A549 (cell line): ENCODE results near the gene ANKRD27. TPM values are rescaled to one million over a fixed set of nuclear protein-coding genes. Genes with fewer than 3 reads are reported as not detected.

Experiments used
- ATAC-seq, 2 experiments: fragments of 200-7000 bp in 1 of 2; fragments of >200 bp in 1 of 2; cut with Nextera tagmentation in 1 of 2; cut with Tn5 transposase in 1 of 2; 3 replicates each; pipeline versions ENCODE4 v1.8.0 to v1.9.1; 2018 to 2020; ENCODE audit warnings: mild to moderate bottlenecking in 1 of 2, moderate library complexity in 1 of 2
- CTCF ChIA-PET: fragments of 300-600 bp; sonication (Branson Sonifier 250); formaldehyde crosslinking; extraction: SDS; loops from one replicate; lab custom pipeline; 2021; ENCODE audit warnings: antibody characterized with exemption, inconsistent platforms; lab: Yijun Ruan, JAX
- POLR2A ChIA-PET: fragments of 350-600 bp; formaldehyde crosslinking; extraction: SDS; loops from one replicate; lab custom pipeline; 2021; ENCODE audit warnings: antibody characterized with exemption, inconsistent platforms; lab: Yijun Ruan, JAX
- DNase-seq, 2 experiments: peaks; one replicate each; pipeline versions ENCODE4 v3.0.0 to v3.0.0-alpha.2; 2011 to 2016; ENCODE audit warnings: low read depth in 1 of 2, low spot score in 1 of 2
- FAIRE-seq: peaks from 2 replicates; lab custom pipeline; 2011; peaks lifted over from hg19 to GRCh38; lab: Jason Lieb, UNC
- H3K27ac ChIP-seq, 2 experiments: fragments of >200 bp; sonication (Bioruptor Twin); formaldehyde crosslinking; 3 replicates each; pipeline ENCODE4 v1.5.1; 2016 to 2017
- H3K4me1 ChIP-seq: fragments of >200 bp; sonication (Bioruptor Twin); formaldehyde crosslinking; 3 replicates; pipeline ENCODE4 v1.6.1; 2016
- H3K4me2 ChIP-seq: fragments of >200 bp; sonication (Bioruptor Twin); formaldehyde crosslinking; 3 replicates; pipeline ENCODE4 v1.6.1; 2016
- H3K4me3 ChIP-seq: fragments of >200 bp; sonication (Bioruptor Twin); formaldehyde crosslinking; 3 replicates; pipeline ENCODE4 v1.5.1; 2016
- H3K9me3 ChIP-seq: fragments of >200 bp; sonication (Bioruptor Twin); formaldehyde crosslinking; 3 replicates; pipeline ENCODE4 v1.6.1; 2016
- BHLHE40 ChIP-seq: IDR thresholded peaks from 2 replicates; pipeline ENCODE4 v1.6.1; 2012; ENCODE audit warnings: low read depth, low read length, inconsistent platforms
- CBX8 ChIP-seq: fragments of 200-600 bp; sonication (generic); IDR thresholded peaks from 2 replicates; pipeline ENCODE4 v1.6.1; 2016
- CHD2 ChIP-seq: fragments of 150-350 bp; IDR thresholded peaks from 2 replicates; pipeline ENCODE4 v1.6.1; 2014; ENCODE audit warnings: low read length; ENCODE audit not compliant: partially characterized antibody
- CHD4 ChIP-seq: fragments of 200-600 bp; sonication (generic); IDR thresholded peaks from 2 replicates; pipeline ENCODE4 v1.6.1; 2016; ENCODE audit warnings: antibody characterized with exemption, mild to moderate bottlenecking, borderline replicate concordance
- EHF ChIP-seq: fragments of 250-450 bp; sonication (Bioruptor Pico); IDR thresholded peaks from 2 replicates; pipeline ENCODE4 v1.5.0; 2020; ENCODE audit warnings: mild to moderate bottlenecking
- EP300 ChIP-seq, 2 experiments: fragments of >200 bp; sonication (Bioruptor Twin); formaldehyde crosslinking; IDR thresholded peaks; 2 replicates in 1 of 2; 3 replicates in 1 of 2; pipeline ENCODE4 v1.6.1; 2016 to 2017
- ESRRA ChIP-seq: fragments of 150-350 bp; IDR thresholded peaks from 2 replicates; pipeline ENCODE4 v1.6.1; 2014; ENCODE audit warnings: mild to moderate bottlenecking, low read length, borderline replicate concordance
- FOSB ChIP-seq: fragments of 250-450 bp; sonication (Bioruptor Pico); IDR thresholded peaks from 2 replicates; pipeline ENCODE4 v1.5.0; 2020; ENCODE audit warnings: mild to moderate bottlenecking, moderate library complexity
- FOXS1 ChIP-seq: fragments of 250-450 bp; sonication (Bioruptor Pico); IDR thresholded peaks from 2 replicates; pipeline ENCODE4 v1.5.0; 2020; ENCODE audit warnings: mild to moderate bottlenecking, moderate library complexity
- HDAC2 ChIP-seq: fragments of 200-600 bp; sonication (generic); IDR thresholded peaks from 2 replicates; pipeline ENCODE4 v1.6.1; 2016
- HEYL ChIP-seq: fragments of 250-450 bp; sonication (Bioruptor Pico); IDR thresholded peaks from 2 replicates; pipeline ENCODE4 v1.8.0; 2021; ENCODE audit warnings: mild to moderate bottlenecking, moderate library complexity
- HMGXB4 ChIP-seq: fragments of 250-450 bp; sonication (Bioruptor Pico); IDR thresholded peaks from 2 replicates; pipeline ENCODE4 v1.5.0; 2021; ENCODE audit warnings: mild to moderate bottlenecking, moderate library complexity, borderline replicate concordance
- HOXB5 ChIP-seq: fragments of 250-450 bp; sonication (Bioruptor Pico); IDR thresholded peaks from 2 replicates; pipeline ENCODE4 v1.5.0; 2020; ENCODE audit warnings: mild to moderate bottlenecking, moderate library complexity
- JUN ChIP-seq, 2 experiments: fragments of >200 bp; sonication (Bioruptor Twin); formaldehyde crosslinking; IDR thresholded peaks; 2 replicates in 1 of 2; 3 replicates in 1 of 2; pipeline ENCODE4 v1.6.1; 2016 to 2017
- MAX ChIP-seq: IDR thresholded peaks from 2 replicates; pipeline ENCODE4 v1.6.1; 2012
- MYC ChIP-seq: IDR thresholded peaks from 2 replicates; pipeline ENCODE4 v1.6.1; 2012; ENCODE audit warnings: mild to moderate bottlenecking, inconsistent platforms, low read length, improper control_type of control experiment, borderline replicate concordance
- NR3C1 ChIP-seq: fragments of >200 bp; sonication (Bioruptor Twin); formaldehyde crosslinking; IDR thresholded peaks from 3 replicates; pipeline ENCODE4 v1.6.1; 2017
- POLR2A ChIP-seq: IDR thresholded peaks from 2 replicates; pipeline ENCODE4 v1.6.1; 2012; ENCODE audit warnings: mild to moderate bottlenecking, low read length
- POLR2AphosphoS2 ChIP-seq: conservative IDR thresholded peaks from 2 replicates; pipeline ENCODE4 v1.6.1; 2012; ENCODE audit warnings: low read length, improper control_type of control experiment, inconsistent platforms
- RAD21 ChIP-seq, 2 experiments: fragments of >200 bp in 1 of 2; sonication (Bioruptor Twin) in 1 of 2; formaldehyde crosslinking in 1 of 2; IDR thresholded peaks in 1 of 2; conservative IDR thresholded peaks in 1 of 2; 2 replicates in 1 of 2; 3 replicates in 1 of 2; pipeline ENCODE4 v1.6.1; 2012 to 2018; ENCODE audit warnings: inconsistent platforms in 1 of 2
- RCOR1 ChIP-seq: fragments of 150-350 bp; IDR thresholded peaks from 2 replicates; pipeline ENCODE4 v1.6.1; 2014; ENCODE audit warnings: antibody characterized with exemption, low read length, low read depth
- TP53 ChIP-seq: fragments of 250-450 bp; sonication (Bioruptor Pico); IDR thresholded peaks from 2 replicates; pipeline ENCODE4 v1.5.0; 2021; ENCODE audit warnings: mild to moderate bottlenecking, moderate library complexity
- USF2 ChIP-seq: fragments of 450-650 bp; IDR thresholded peaks from 2 replicates; pipeline ENCODE4 v1.6.1; 2014; ENCODE audit warnings: antibody characterized with exemption
- ZC3H11A ChIP-seq: fragments of 450-650 bp; IDR thresholded peaks from 2 replicates; pipeline ENCODE4 v1.6.1; 2014; ENCODE audit warnings: antibody characterized with exemption, mild to moderate bottlenecking
- ZSCAN20 ChIP-seq: fragments of 250-450 bp; sonication (Bioruptor Pico); IDR thresholded peaks from 2 replicates; pipeline ENCODE4 v1.8.0; 2022; ENCODE audit warnings: mild to moderate bottlenecking, moderate library complexity
- WGBS: methylation state at CpG from one replicate; pipeline ENCODE4 v1.1.6; 2017; ENCODE audit errors: missing lambda C conversion rate; 5-methylcytosine and 5-hydroxymethylcytosine counted together
- polyA plus RNA-seq, 4 experiments: library from polyadenylated mRNA; depleted of rRNA in 3 of 4; stranded (reverse); fragments of >200 nt; fragmentation: RNase III in 1 of 4; extraction: RNeasy Plus Mini Kit Qiagen cat#74134 plus additional on column Dnase treatment in 1 of 4; gene quantifications; 2 replicates in 3 of 4; 3 replicates in 1 of 4; pipeline ENCODE4 v1.2.3, GENCODE V29; 2011 to 2017

Gene ANKRD27
- polyA plus RNA-seq, 2 of the 4 experiments (the other 2 are of a cell fraction): 23.1 to 60.8 TPM

GRCh38 chr19:32651729-32652140, 23.2 kb downstream of the ANKRD27 start (continued):
- TF ChIP-seq RCOR1 (no peak), BHLHE40 (no peak)
- TF ChIP-seq, all 56 proteins: peak for 0

- H3K4me3 ChIP-seq: no peak overlapping the region
- POLR2A ChIA-PET: no interaction called here
- no peak for FAIRE-seq
- WGBS: 95% methylated on average over 5 of the region's 5 CpGs
- no peak for TF ChIP-seq HEYL (CRISPR knock-in tag)
- no peak for TF ChIP-seq RAD21 (conservative IDR thresholded peaks at IDR 0.05 in 1 of 2, IDR thresholded peaks at IDR 0.05 in 1 of 2)
- no peak for TF ChIP-seq ZSCAN20 (CRISPR knock-in tag)
- no peak for TF ChIP-seq POLR2AphosphoS2
- no peak for TF ChIP-seq POLR2A
- TF ChIP-seq CHD2: no peak
- TF ChIP-seq MAX: no peak
- TF ChIP-seq HDAC2: no peak
- TF ChIP-seq HMGXB4 (CRISPR knock-in tag): no peak
- no peak for TF ChIP-seq RCOR1
- TF ChIP-seq HOXB5: no peak
- TF ChIP-seq, all 56 proteins: peak for 0
- Histone ChIP-seq H3K27ac (no peak overlapping the region), H3K9me3 (no peaks in the 10 kb centered on the region), H3K4me2 (no peak overlapping the region), H3K4me1 (no peaks in the 10 kb centered on the region)
- DNase-seq (no peak), ATAC-seq (no peak)
- CTCF ChIA-PET: interaction anchor here (1.0 to 1.3 kb wide), 2 partner anchors 18 to 51 kb away, joined by 4 read pairs; no protein-coding TSS in a partner anchor
Observed at GRCh38 chr19:32650671-32651070, 24.3 kb downstream of the ANKRD27 start.

- ChIA-PET CTCF (interaction anchor here (1.0 to 1.7 kb wide), 4 partner anchors 10 to 50 kb away, joined by 3 to 6 read pairs (median 4); no protein-coding TSS in a partner anchor), POLR2A (no interaction called here)
- ATAC-seq (no peak), FAIRE-seq (no peak), DNase-seq (no peak)
- H3K4me3 ChIP-seq: no peak overlapping the region
- TF ChIP-seq USF2: no peak
- TF ChIP-seq EHF (CRISPR knock-in tag): no peak
- TF ChIP-seq FOSB (CRISPR knock-in tag): no peak
- no peak for TF ChIP-seq TP53 (CRISPR knock-in tag)
- no peak for TF ChIP-seq RAD21 (conservative IDR thresholded peaks at IDR 0.05 in 1 of 2, IDR thresholded peaks at IDR 0.05 in 1 of 2)
- H3K9me3 ChIP-seq: no peaks in the 10 kb centered on the region
- H3K4me2 ChIP-seq: no peak overlapping the region
- no peaks in the 10 kb centered on the region for H3K4me1 ChIP-seq
- H3K27ac ChIP-seq: no peak overlapping the region
- WGBS: 94% methylated on average over 11 of the region's 11 CpGs
Observed at GRCh38 chr19:32649751-32650150, 25.2 kb downstream of the ANKRD27 start.

- TF ChIP-seq FOXS1 (CRISPR knock-in tag): no peak
- no peak for TF ChIP-seq HEYL (CRISPR knock-in tag)
- TF ChIP-seq POLR2AphosphoS2: no peak
- TF ChIP-seq HOXB5: no peak
- TF ChIP-seq POLR2A: no peak
- TF ChIP-seq JUN (IDR thresholded peaks at IDR 0.05): no peak
- no peak for TF ChIP-seq ZC3H11A
- TF ChIP-seq ESRRA: no peak
- TF ChIP-seq MYC: no peak
- no peak for TF ChIP-seq EP300 (IDR thresholded peaks at IDR 0.05)
- no peak for TF ChIP-seq CHD4
- TF ChIP-seq CBX8: no peak
- TF ChIP-seq NR3C1: no peak
- TF ChIP-seq, all 56 proteins: peak for 0
- CTCF ChIA-PET: interaction anchor here (0.9 to 2.8 kb wide), 5 partner anchors 9 to 50 kb away, joined by 3 to 12 read pairs (median 3); no protein-coding TSS in a partner anchor
- no peak overlapping the region for H3K27ac ChIP-seq
Observed at GRCh38 chr19:32647361-32647760, 27.6 kb downstream of the ANKRD27 start.

More at GRCh38 chr19:32647361-32647760, 27.6 kb downstream of the ANKRD27 start:
- no peak for DNase-seq
- Histone ChIP-seq H3K9me3 (no peaks in the 10 kb centered on the region), H3K4me3 (no peak overlapping the region), H3K4me2 (no peak overlapping the region), H3K4me1 (no peaks in the 10 kb centered on the region)
- ATAC-seq: no peak
- no peak for FAIRE-seq
- WGBS: 94% methylated on average over 8 of the region's 8 CpGs
- POLR2A ChIA-PET: no interaction called here
